Vagina (tissue), 2 donors: ENCODE data around the gene SIAH1. TPM values are rescaled to one million over a fixed set of nuclear protein-coding genes. Genes with fewer than 3 reads are reported as not detected.

Experiments
- DNase-seq, 2 donors: peaks; one replicate each; pipeline ENCODE4 v3.0.0-alpha.2; 2017; ENCODE audit errors: extremely low spot score in 2 of 2
- H3K27ac ChIP-seq: fragments of 200-600 bp; sonication (generic); one replicate; pipeline ENCODE4 v1.5.1; 2019
- H3K27me3 ChIP-seq: fragments of 200-600 bp; sonication (generic); one replicate; pipeline ENCODE4 v1.5.1; 2019
- H3K36me3 ChIP-seq, 2 donors: fragments of 200-600 bp; sonication (generic); one replicate each; pipeline ENCODE4 v1.5.1; 2017 to 2019
- H3K4me1 ChIP-seq: fragments of 200-600 bp; sonication (generic); one replicate; pipeline ENCODE4 v1.5.1; 2019
- H3K4me3 ChIP-seq, 2 donors: fragments of 200-600 bp; sonication (generic); 1 replicate in 1 of 2; 2 replicates in 1 of 2; pipeline ENCODE4 v1.5.1; 2016 to 2019
- H3K9me3 ChIP-seq: fragments of 200-600 bp; sonication (generic); one replicate; pipeline ENCODE4 v1.5.1; 2019
- POLR2A ChIP-seq, 2 donors: fragments of 450-650 bp; IDR thresholded peaks; one replicate each; pipeline ENCODE4 v1.6.1; 2017; ENCODE audit warnings: antibody characterized with exemption in 2 of 2, mild to moderate bottlenecking in 2 of 2, moderate library complexity in 2 of 2
- POLR2AphosphoS5 ChIP-seq, 2 donors: sonication (generic); formaldehyde crosslinking; IDR thresholded peaks; one replicate each; pipeline ENCODE4 v1.9.0; 2017; ENCODE audit warnings: antibody characterized with exemption in 2 of 2, mild to moderate bottlenecking in 2 of 2, low read depth in 1 of 2; ENCODE audit not compliant: insufficient read depth in 1 of 2
- intact Hi-C: fragments of 100-400 bp; cut with DNase I; formaldehyde crosslinking; loops from one replicate; pipeline ENCODE4 v1.15.1; 2023
- total RNA-seq: library from RNA; depleted of rRNA; stranded (reverse); fragments of >200 nt; gene quantifications from one replicate; pipeline ENCODE4 v1.2.3, GENCODE V29; 2016
- TF ChIP-seq, protein P1 (sequence below), 3 experiments: fragments of 450-650 bp in 2 of 3; fragments of 200-600 bp in 1 of 3; sonication (generic) in 1 of 3; IDR thresholded peaks; one replicate each; pipeline ENCODE4 v1.5.1; 2017 to 2019; ENCODE audit warnings: antibody characterized with exemption in 3 of 3, mild to moderate bottlenecking in 2 of 3, moderate library complexity in 2 of 3

SIAH1 gene
- total RNA-seq, 1 donor from 2014 or later: 26.8 TPM

GRCh38 chr16:48326915-48327314 is 58.3 kb downstream of the SIAH1 start:
- DNase-seq: no peak
- no peaks in the 10 kb centered on the region for H3K27me3 ChIP-seq
- H3K36me3 ChIP-seq: peaks cover 0 to 11% of the 10 kb centered on the region in 2 donors
- H3K27ac ChIP-seq: no peak overlapping the region
- no peaks in the 10 kb centered on the region for H3K4me1 ChIP-seq
- TF ChIP-seq POLR2A (IDR thresholded peaks at IDR 0.05) (no peak), POLR2AphosphoS5 (IDR thresholded peaks at IDR 0.05; ENCODE audit: insufficient read depth in 1 of 2, low read depth in 1 of 2) (no peak)
- TF ChIP-seq, protein P1, sequence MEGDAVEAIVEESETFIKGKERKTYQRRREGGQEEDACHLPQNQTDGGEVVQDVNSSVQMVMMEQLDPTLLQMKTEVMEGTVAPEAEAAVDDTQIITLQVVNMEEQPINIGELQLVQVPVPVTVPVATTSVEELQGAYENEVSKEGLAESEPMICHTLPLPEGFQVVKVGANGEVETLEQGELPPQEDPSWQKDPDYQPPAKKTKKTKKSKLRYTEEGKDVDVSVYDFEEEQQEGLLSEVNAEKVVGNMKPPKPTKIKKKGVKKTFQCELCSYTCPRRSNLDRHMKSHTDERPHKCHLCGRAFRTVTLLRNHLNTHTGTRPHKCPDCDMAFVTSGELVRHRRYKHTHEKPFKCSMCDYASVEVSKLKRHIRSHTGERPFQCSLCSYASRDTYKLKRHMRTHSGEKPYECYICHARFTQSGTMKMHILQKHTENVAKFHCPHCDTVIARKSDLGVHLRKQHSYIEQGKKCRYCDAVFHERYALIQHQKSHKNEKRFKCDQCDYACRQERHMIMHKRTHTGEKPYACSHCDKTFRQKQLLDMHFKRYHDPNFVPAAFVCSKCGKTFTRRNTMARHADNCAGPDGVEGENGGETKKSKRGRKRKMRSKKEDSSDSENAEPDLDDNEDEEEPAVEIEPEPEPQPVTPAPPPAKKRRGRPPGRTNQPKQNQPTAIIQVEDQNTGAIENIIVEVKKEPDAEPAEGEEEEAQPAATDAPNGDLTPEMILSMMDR (IDR thresholded peaks at IDR 0.05): no peak
- H3K9me3 ChIP-seq: no peaks in the 10 kb centered on the region
- H3K4me3 ChIP-seq: no peak overlapping the region
- intact Hi-C loops: no loop called here

GRCh38 chr16:48323783-48324775 is 61.1 kb downstream of the SIAH1 start:
- H3K27ac ChIP-seq: no peak overlapping the region
- H3K27me3 ChIP-seq: no peaks in the 10 kb centered on the region
- intact Hi-C loops: no loop called here
- H3K4me1 ChIP-seq: no peaks in the 10 kb centered on the region
- H3K36me3 ChIP-seq: peaks cover 0 to 12% of the 10 kb centered on the region in 2 donors
- no peak for DNase-seq
- TF ChIP-seq, protein P1 (IDR thresholded peaks at IDR 0.05): no peak
- TF ChIP-seq POLR2AphosphoS5 (IDR thresholded peaks at IDR 0.05; ENCODE audit: insufficient read depth in 1 of 2, low read depth in 1 of 2) (no peak), POLR2A (IDR thresholded peaks at IDR 0.05) (no peak)
- H3K9me3 ChIP-seq: no peaks in the 10 kb centered on the region
- H3K4me3 ChIP-seq: no peak overlapping the region

GRCh38 chr16:48321317-48322036 is 63.7 kb downstream of the SIAH1 start:
- intact Hi-C loops: no loop called here
- DNase-seq: no peak
- Histone ChIP-seq H3K36me3 (peaks cover 0 to 12% of the 10 kb centered on the region in 2 donors), H3K27me3 (no peaks in the 10 kb centered on the region), H3K9me3 (no peaks in the 10 kb centered on the region), H3K4me3 (no peak overlapping the region), H3K4me1 (no peaks in the 10 kb centered on the region), H3K27ac (no peak overlapping the region)
- TF ChIP-seq POLR2AphosphoS5 (IDR thresholded peaks at IDR 0.05; ENCODE audit: insufficient read depth in 1 of 2, low read depth in 1 of 2) (no peak), POLR2A (IDR thresholded peaks at IDR 0.05) (no peak)
- TF ChIP-seq, protein P1 (IDR thresholded peaks at IDR 0.05): no peak

DNA sequence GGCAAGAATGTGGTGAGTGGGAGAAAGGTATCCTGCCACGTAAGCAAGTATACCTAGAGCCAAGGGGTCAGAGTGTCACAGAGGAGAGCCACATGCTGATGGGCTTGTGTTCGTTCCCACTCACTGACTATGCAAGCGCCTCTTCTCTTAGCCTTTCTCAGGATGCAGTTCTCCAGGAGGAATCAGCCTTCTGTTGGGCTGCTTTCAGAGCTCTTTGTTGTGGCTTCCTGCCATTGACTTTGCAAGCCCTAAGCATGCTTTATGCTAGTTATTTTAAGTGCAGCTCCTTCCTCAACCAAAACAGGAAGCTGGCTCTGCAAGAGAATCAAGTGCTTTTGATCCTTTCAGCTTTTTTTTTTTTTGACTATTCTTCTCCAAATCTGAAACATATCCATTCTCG is 66.6 kb downstream of the SIAH1 start:
- Histone ChIP-seq H3K36me3 (peaks cover 0 to 10% of the 10 kb centered on the region in 2 donors), H3K4me3 (no peak overlapping the region), H3K4me1 (no peaks in the 10 kb centered on the region), H3K27ac (no peak overlapping the region), H3K27me3 (no peaks in the 10 kb centered on the region), H3K9me3 (no peaks in the 10 kb centered on the region)
- intact Hi-C loops: no loop called here
- TF ChIP-seq POLR2AphosphoS5 (IDR thresholded peaks at IDR 0.05; ENCODE audit: insufficient read depth in 1 of 2, low read depth in 1 of 2): no peak
- no peak for TF ChIP-seq POLR2A (IDR thresholded peaks at IDR 0.05)
- TF ChIP-seq, protein P1 (IDR thresholded peaks at IDR 0.05): no peak
- DNase-seq: no peak
